Hematopoietic multipotent progenitor cell treated with erythropoietin and hydrocortisone succinate and interleukin-3 and kit ligand, for 6 days (in vitro differentiated cells): ENCODE results near the gene ARL8B.

Experiments used
- DNase-seq: peaks from one replicate; pipeline ENCODE4 v3.0.0-alpha.2; 2015

Gene ARL8B

GRCh38 chr3:5217824-5218595, 95.9 kb downstream of the ARL8B start:
- DNase-seq, result no peak

GRCh38 chr3:5218815-5219214, 96.7 kb downstream of the ARL8B start:
- no peak for DNase-seq

- DNase-seq, result no peak
Measured at GRCh38 chr3:5219216-5219615, 97.1 kb downstream of the ARL8B start.

- DNase-seq, result no peak
Measured at GRCh38 chr3:5220193-5220592, 98.1 kb downstream of the ARL8B start.

GRCh38 chr3:5220667-5221431, 98.8 kb downstream of the ARL8B start:
- no peak for DNase-seq

GRCh38 chr3:5221701-5222100, 99.6 kb downstream of the ARL8B start:
- no peak for DNase-seq

- no peak for DNase-seq
Measured at GRCh38 chr3:5222283-5223005, 100.4 kb downstream of the ARL8B start.

- DNase-seq, result peak; percentile 60
Measured at GRCh38 chr3:5226783-5227182, 104.7 kb downstream of the ARL8B start.

GRCh38 chr3:5227812-5228211, 105.7 kb downstream of the ARL8B start:
- no peak for DNase-seq

- DNase-seq, result no peak
Measured at GRCh38 chr3:5229414-5229813, 107.3 kb downstream of the ARL8B start.
